HG03066 (cell line): Measurements from ENCODE around the gene SORD.
"Not testable (repeated sequence)": the region's sequence is repeated elsewhere in the genome, so short reads cannot be mapped to it uniquely, and the experiment has no call there.

Source experiments
- ATAC-seq: cut with Tn5 transposase; IDR thresholded peaks from one replicate; pipeline ENCODE4 v1.9.1; 2021; ENCODE audit warnings: low read depth; ENCODE audit not compliant: unreplicated experiment

Gene SORD

GRCh38 chr15:45093622-45094357 lies 70.8 kb downstream of the SORD start:
- ATAC-seq, result no peak

- ATAC-seq, result no peak
Measured at GRCh38 chr15:45094358-45094730, 71.3 kb downstream of the SORD start.

- no peak for ATAC-seq
Measured at GRCh38 chr15:45095661-45096060, 72.7 kb downstream of the SORD start.

DNA sequence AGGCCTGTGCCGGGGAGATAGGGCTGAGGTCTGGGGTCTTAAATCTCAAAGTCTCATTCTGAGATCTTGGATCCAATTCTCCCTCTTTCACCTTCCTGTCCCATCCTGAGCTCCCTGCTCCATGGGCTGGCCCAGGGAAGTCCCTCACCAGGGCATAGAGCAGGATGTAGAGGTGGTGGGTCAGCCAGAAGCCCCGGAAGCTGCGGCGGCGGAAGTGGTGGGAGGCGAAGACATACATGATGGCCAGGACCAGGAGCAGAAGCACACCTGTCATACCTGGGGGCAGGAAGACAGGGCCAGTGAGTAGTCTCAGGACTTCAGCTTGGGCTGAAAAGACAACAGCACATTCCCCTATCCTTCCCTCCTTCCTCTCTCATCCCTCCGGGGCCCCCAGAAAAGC lies 74.5 kb downstream of the SORD start:
- ATAC-seq, result no peak

DNA sequence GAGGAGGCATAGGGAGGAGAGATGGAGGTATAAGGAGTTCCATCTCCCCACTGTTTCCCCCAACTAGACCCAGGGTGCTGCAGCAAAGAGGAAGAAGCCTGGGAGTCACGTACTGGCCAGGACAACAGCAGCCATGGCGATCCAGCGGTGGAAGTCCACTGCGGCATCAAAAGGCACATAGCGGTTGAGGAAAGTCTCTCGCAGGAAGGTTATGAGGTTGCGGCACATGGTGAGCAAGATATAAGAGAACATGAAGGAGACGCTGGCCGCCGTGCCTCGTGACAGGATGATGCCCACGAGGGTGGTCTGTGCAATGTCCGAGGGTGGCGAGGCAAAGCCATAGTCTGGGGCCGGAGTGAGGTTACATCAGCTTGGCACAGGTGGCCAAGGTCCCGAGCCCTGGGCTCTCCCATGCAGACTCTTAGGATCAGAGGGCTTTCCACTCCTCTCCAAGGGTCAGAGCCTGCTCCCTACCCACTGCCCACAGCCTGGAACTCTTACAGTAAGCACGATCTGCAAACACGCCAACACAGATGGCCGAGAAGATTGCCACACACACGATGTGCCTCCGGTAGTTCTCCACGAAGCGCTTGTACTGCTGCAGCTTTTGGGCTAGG lies 76.7 kb downstream of the SORD start:
- no peak for ATAC-seq

DNA sequence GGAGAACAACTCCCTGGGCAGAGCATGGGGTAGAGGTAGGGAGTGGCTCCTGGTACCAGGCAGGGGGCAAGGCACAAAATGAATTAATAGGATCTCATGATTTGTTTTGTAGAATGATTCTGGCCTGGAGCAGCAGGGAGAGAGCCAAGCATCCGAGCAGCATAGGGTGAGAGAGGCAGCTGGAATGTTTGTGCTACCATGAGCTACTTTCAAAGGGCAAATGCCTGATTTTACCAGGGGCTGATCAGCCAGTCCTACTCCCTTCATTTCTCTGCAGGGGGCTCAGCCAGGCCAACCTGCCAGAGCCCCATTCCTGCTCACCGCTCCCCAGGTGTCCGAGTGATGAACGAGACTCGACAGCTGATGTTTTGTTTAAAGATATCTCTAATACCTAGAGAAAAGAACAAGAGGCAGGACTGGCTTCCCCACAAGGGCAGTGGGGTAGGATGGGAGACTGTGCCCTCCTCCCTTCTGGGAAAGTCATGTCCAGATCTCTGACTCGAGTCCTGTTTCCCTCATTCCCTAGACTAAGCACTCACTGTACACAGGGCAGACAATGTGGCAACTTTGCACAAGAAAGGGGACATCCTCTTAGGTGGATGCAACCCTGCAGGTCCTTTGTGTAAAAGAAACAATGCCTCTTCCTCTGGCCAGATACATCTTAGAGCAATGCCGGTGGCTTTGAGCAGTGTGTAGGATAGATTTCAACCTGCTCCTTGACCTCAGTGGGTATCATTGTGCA lies 78.1 kb downstream of the SORD start:
- no peak for ATAC-seq

GRCh38 chr15:45101749-45102148 lies 78.8 kb downstream of the SORD start:
- no peak for ATAC-seq

- ATAC-seq, result no peak
Measured at GRCh38 chr15:45102226-45102625, 79.2 kb downstream of the SORD start.

DNA sequence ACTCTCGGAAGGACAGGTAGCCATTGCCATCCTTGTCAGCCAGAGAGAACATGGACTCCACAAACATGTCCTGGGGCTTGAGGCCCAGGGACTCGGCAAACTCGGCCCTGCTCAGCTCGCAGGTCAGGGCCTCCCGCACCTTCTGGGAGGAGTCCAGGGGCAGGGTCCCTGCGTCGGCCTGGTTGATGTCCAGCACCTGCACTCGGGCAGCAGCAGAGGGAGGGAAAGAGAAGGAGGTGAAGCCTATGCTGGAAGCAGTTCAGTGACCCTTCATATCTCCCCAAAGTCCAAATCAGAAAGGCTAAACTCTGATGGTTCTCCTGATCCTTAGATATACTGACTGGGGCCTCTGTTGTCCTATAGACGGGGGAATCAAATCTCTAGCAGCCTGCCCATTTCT lies 81.2 kb downstream of the SORD start:
- not testable (repeated sequence) for ATAC-seq

- no peak for ATAC-seq
Measured at GRCh38 chr15:45105586-45105985, 82.6 kb downstream of the SORD start.

DNA sequence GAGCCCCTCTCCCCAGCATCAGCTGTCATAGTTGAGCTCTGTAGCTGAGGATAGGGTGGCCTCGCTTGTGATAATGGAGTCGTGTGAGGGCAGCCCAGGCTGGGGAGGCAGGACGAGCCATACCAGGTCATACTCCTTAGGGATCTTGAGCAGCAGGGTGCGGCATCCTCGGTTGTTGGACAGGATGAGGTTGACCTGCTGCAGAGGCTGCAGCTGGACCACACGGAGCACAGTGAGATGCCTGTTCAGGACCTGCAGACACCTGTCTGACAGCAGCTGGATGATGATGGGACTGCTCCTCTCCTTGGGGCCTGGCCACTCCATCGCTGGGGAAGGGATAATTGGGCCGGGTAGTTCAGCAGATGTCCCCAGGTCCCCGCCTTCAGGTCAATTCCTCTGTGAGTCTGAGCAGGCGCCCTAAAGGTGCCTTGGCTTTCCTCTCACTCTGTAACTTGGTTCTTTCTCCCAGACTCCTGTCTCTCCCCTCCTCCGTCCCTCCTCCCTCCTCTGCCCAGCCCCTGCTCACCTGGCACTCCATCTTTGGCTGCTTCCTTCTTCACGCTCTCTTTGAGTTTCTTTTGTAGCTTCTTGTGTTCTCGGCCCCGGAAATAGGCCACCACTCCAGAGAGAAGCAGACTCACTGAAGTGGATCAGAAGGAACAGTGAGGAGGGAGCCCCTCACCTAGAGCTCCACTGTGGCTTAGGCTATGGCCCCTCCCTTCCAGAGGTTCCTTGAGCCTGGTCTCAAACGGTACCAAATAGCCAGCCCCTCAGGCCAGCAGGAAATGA lies 83.2 kb downstream of the SORD start:
- ATAC-seq, result no peak

GRCh38 chr15:45107941-45108630 lies 85.1 kb downstream of the SORD start:
- ATAC-seq, result no peak

GRCh38 chr15:45110256-45110820 lies 87.3 kb downstream of the SORD start:
- no peak for ATAC-seq

DNA sequence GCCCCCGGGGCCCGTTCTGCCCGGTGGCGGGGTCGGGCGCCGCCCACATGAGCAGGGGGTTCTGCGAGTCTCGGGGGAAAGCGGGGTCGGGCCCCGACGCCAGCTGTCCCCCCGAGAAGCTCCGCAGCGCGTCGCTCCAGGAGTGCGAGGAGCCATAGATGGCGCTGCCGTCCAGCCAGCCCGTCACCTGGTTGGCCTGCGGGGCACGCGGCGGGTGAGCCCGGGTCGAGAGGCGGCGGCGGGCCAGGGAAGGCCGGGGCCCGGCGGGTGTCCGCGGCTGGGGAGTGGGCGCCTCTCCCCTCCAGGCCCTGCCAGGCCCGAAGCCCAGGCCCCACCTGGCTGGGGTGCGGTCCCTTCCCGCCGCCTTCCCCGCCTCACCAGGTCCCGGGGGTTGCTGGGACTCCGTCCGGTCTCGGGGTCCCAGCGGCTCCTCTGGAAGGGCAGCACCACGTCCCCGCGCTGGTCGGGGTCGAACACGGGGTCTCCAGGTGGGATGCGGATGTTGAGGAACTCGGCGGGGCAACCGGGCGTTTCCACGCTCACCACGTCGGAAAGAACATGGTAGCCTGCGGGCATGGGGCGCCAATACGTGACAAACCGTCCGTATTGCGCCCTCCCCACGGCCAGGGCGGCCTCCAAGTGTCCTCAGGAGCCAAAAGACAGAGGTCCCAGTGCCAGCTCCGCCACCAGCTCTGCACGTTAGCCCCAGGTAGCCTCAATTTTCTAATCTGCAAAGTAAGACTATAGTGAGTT lies 88.6 kb downstream of the SORD start:
- ATAC-seq, result no peak

DNA sequence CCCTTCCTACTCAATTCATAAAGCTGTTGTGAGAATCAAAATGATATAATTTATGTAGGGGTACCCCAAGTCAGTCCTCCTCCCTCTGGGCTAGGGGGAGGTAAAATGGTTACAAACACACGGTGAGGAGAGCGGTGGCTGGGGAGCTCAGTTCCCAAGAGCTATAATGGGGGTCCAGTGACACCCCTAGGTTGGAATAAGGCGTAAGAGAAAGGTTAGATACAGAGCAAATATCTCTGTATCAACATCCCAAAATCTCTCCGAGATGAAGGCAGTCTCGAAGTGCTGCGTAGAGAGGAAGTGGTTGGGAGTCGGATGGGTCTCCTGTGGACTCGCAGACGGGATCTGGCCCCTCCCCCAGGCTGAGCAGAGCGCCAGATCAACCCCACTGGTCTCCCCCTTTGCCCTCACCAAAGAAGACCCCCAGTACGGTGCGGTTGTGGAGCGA lies 89.2 kb downstream of the SORD start:
- ATAC-seq, result no peak

DNA sequence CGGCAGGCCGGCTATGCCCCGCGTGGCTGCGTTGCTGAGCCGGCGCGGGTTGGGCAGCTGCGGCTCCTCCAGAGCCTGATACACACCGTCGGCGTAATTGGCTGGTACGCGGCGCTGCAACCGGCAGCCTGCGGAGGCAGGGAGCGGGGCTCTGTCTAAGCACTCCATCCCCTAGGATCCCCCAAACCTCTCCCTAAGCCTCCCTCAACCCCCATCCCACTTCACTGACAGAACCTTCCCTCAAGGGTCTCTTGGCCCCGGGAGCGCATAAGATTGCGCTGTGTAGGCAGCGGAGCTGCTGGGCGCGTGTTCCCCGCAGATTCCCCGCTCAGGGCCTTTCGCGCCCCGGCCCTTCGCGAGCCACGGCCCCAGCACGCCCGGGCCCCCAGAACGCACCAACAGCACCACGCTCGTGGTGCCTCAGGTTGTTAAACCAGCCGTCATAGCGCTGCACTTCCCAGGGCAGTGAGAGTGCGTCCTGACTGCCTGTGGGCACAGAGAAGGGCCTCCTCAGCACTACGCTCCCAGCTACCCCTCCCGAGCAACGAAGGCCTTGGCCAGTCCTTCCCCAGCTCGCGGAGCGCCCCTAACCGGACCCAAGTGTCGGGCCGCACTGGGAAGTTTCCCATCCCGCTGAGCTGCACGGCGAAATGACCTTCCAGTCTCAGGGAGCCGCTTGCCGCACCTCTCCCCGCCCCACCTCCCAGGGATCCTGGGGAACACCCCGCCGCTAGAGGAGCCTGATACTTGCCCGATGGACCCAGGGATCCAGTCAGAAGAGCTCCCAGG lies 89.8 kb downstream of the SORD start:
- ATAC-seq, result no peak

DNA sequence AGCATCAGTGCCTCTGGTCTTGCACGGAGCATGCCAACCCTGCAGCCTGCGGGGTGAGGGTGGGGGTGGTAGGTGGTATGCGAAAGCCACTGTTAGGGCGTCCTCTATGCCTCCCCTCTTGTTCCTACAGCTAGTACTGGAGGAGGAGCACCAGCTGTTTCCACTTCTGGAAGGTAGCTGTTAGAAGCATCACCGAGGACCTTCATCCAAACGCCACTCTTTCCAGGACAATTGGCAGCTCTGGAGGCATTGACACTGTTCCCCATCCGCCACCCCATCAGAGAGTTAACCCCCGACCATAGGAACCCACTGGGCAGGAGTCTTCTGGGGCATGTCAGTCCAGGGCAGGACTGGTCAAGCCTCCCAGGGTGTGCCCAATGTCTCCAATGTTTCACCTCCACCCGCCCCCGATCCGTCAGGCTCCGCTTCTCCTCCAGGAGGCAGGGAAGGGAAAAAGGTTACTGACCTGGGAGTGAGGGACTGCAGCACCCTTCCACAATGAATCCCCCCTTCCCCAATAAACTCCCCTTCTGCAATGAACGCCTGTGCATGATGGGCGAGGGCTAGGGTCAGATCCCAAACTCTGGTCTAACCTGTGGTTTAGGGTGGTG lies 90.5 kb downstream of the SORD start:
- no peak for ATAC-seq

- no peak for ATAC-seq
Measured at GRCh38 chr15:45114076-45114750, 91.2 kb downstream of the SORD start, which contains the start of the genes DUOX2 and DUOXA2. TSS of gene DUOX2 (minus strand) at chr15:45114172. CDS start at chr15:45113411, 761 bp downstream. TSS of gene DUOXA2 (plus strand) at chr15:45114326. CDS start at chr15:45114606, 280 bp downstream.
